RWPE2 (cell line): ENCODE results near the gene PLG.
A peak's percentile ranks its signal among the peaks of the same experiment; 100 is the strongest.

ENCODE experiments used
- ATAC-seq: fragments of 200-7000 bp; cut with Tn5 transposase; 3 replicates; pipeline ENCODE4 v1.9.1; 2021; ENCODE audit warnings: low read depth
- DNase-seq: peaks from one replicate; pipeline ENCODE4 v3.0.0-alpha.2; 2020; ENCODE audit warnings: low spot score
- H3K27ac ChIP-seq: fragments of 450-650 bp; 2 replicates; pipeline ENCODE4 v1.5.1; 2017; ENCODE audit warnings: mild to moderate bottlenecking; ENCODE audit not compliant: poor library complexity, severe bottlenecking
- H3K27me3 ChIP-seq: fragments of 250-450 bp; sonication (Bioruptor Pico); 2 replicates; pipeline ENCODE4 v1.5.1; 2021; ENCODE audit warnings: mild to moderate bottlenecking, moderate library complexity; ENCODE audit not compliant: insufficient read depth, poor library complexity, severe bottlenecking
- H3K36me3 ChIP-seq: fragments of 250-450 bp; sonication (Bioruptor Pico); 2 replicates; pipeline ENCODE4 v1.5.1; 2020; ENCODE audit warnings: low read depth, mild to moderate bottlenecking, moderate library complexity
- H3K4me1 ChIP-seq: fragments of 250-450 bp; sonication (Bioruptor Pico); 2 replicates; pipeline ENCODE4 v1.5.1; 2021; ENCODE audit warnings: mild to moderate bottlenecking, moderate library complexity; ENCODE audit not compliant: insufficient read depth, poor library complexity, severe bottlenecking
- H3K4me3 ChIP-seq: fragments of 250-450 bp; sonication (Bioruptor Pico); 2 replicates; pipeline ENCODE4 v1.5.1; 2021; ENCODE audit warnings: mild to moderate bottlenecking, moderate library complexity; ENCODE audit not compliant: severe bottlenecking
- H3K9me3 ChIP-seq: fragments of 250-450 bp; sonication (Bioruptor Pico); 2 replicates; pipeline ENCODE4 v1.5.1; 2021; ENCODE audit warnings: mild to moderate bottlenecking, moderate library complexity; ENCODE audit not compliant: severe bottlenecking
- TF ChIP-seq, protein P1 (sequence below): fragments of 450-650 bp; IDR thresholded peaks from one replicate; pipeline ENCODE4 v1.5.1; 2017; ENCODE audit warnings: mild to moderate bottlenecking, moderate library complexity; ENCODE audit not compliant: poor library complexity, severe bottlenecking

PLG gene

DNA sequence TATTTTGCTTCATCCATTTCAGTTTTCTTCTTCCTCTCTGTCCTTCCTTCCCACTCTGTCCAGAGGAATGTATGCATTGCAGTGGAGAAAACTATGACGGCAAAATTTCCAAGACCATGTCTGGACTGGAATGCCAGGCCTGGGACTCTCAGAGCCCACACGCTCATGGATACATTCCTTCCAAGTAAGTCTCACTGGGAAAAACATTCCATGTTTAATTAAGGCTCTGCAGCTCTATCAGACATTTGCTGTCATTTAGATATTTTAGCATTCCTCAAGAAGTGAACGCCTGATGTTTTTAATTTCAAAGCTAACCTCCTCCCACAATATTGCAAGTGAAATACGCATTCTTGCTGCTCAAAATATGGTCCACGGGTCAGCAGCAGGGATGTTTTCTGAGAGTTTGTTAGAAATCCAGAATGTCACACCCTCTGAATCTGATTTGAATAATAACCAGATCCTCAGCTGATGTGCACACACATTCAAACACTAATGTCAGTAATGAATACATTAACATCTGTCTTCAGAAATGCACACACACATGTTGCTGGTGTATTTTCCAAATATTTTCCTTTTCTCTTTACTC is 12.8 kb downstream of the PLG start:
- Histone ChIP-seq H3K4me3 (no peak overlapping the region), H3K9me3 (no peaks in the 10 kb centered on the region), H3K36me3 (no peaks in the 10 kb centered on the region), H3K4me1 (no peaks in the 10 kb centered on the region), H3K27me3 (no peaks in the 10 kb centered on the region), H3K27ac (no peak overlapping the region)
- no peak for ATAC-seq
- no peak for DNase-seq
- TF ChIP-seq, protein P1, sequence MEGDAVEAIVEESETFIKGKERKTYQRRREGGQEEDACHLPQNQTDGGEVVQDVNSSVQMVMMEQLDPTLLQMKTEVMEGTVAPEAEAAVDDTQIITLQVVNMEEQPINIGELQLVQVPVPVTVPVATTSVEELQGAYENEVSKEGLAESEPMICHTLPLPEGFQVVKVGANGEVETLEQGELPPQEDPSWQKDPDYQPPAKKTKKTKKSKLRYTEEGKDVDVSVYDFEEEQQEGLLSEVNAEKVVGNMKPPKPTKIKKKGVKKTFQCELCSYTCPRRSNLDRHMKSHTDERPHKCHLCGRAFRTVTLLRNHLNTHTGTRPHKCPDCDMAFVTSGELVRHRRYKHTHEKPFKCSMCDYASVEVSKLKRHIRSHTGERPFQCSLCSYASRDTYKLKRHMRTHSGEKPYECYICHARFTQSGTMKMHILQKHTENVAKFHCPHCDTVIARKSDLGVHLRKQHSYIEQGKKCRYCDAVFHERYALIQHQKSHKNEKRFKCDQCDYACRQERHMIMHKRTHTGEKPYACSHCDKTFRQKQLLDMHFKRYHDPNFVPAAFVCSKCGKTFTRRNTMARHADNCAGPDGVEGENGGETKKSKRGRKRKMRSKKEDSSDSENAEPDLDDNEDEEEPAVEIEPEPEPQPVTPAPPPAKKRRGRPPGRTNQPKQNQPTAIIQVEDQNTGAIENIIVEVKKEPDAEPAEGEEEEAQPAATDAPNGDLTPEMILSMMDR, result no peak

DNA sequence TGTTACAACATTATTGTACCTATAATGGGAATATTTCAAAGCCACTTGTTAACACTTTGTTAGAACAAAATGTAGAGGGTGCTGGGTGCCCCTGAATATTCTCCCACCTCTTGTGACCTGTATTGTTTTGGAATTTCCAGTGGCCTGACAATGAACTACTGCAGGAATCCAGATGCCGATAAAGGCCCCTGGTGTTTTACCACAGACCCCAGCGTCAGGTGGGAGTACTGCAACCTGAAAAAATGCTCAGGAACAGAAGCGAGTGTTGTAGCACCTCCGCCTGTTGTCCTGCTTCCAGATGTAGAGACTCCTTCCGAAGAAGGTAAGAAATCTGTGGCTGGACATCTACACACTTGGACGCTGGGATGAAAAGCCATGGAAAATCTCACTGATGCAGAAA is 28.9 kb downstream of the PLG start:
- DNase-seq, result no peak
- Histone ChIP-seq H3K9me3 (no peaks in the 10 kb centered on the region), H3K27me3 (no peaks in the 10 kb centered on the region), H3K4me1 (no peaks in the 10 kb centered on the region), H3K36me3 (no peaks in the 10 kb centered on the region), H3K4me3 (no peak overlapping the region), H3K27ac (no peak overlapping the region)
- TF ChIP-seq, protein P1, result peak; percentile 8
- no peak for ATAC-seq

DNA sequence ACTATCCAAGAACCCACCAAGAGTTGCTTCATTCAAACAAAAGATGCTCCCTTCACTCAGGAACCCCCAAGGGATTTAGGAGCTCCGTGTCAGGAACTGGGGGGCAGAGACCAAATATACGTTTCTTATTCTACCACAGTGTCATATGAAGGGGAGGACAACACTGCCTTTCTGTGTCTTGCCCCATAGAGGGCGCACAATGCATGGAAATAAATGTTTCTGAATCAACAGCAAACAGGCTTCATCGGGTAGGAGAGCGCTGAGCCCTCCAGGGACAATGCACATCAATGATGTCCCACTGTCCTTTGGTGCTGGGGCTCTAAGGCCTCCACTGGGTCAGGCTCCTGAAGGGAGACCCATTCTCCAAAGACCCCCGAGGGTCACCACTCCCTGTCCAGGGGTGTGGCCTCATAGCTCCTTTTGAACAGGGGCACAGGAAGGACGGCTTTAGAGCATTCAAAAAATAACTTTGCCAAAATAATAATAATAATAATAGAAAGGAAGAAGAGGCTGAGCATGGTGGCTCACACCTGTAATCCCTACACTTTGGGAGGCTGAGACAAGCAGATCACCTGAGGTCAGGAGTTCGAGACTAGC is 31.1 kb downstream of the PLG start:
- H3K27me3 ChIP-seq, result no peaks in the 10 kb centered on the region
- peak; percentile 61 for ATAC-seq
- H3K27ac ChIP-seq, result no peak overlapping the region
- H3K9me3 ChIP-seq, result no peaks in the 10 kb centered on the region
- no peaks in the 10 kb centered on the region for H3K36me3 ChIP-seq
- H3K4me1 ChIP-seq, result peaks cover 4% of the 10 kb centered on the region
- H3K4me3 ChIP-seq, result no peak overlapping the region
- TF ChIP-seq, protein P1, result peak; percentile 74
- no peak for DNase-seq

DNA sequence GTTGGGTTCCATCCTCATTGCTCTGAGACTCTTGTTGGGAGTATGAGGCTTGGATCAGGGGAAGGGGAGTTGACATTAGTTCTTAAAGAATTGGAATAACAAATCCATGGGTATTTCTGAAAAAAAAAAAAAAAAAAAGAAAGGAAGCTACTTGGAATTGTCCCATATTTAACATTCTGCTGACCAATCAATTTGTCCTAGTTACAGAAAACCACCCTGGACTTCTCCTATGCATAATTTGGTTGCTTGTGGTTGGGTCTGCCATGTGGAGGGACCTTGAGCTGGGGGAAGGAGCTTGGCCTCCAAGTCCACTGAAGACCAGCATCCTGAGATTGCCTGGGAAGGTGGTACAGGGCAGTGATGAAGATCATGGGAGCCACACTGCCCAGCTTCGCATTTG is 32.6 kb downstream of the PLG start:
- no peaks in the 10 kb centered on the region for H3K27me3 ChIP-seq
- ATAC-seq, result no peak
- no peak for DNase-seq
- TF ChIP-seq, protein P1, result no peak
- peaks cover 5% of the 10 kb centered on the region for H3K4me1 ChIP-seq
- no peak overlapping the region for H3K27ac ChIP-seq
- H3K4me3 ChIP-seq, result no peak overlapping the region
- no peaks in the 10 kb centered on the region for H3K36me3 ChIP-seq
- no peaks in the 10 kb centered on the region for H3K9me3 ChIP-seq

DNA sequence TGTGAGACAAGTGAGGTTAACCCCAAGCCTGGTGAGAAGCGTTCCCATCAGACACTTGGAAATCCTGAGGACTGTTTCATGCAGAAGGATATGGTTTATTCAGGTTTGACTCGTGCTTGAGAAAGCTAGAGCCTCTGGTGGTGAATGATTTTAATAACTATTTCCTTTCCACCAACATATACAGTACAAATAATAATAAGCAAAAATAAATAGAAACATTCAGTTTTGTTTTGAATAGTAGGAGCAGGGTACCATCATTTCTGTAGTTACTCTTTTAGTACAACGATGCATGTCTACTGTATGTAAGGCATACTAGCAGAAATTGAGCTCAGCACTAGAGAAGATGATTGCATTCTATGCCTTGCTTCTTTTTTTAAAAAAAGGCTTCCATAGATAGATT is 33.5 kb downstream of the PLG start:
- no peaks in the 10 kb centered on the region for H3K36me3 ChIP-seq
- no peak for ATAC-seq

More for the DNA sequence above, 33.5 kb downstream of the PLG start:
- no peaks in the 10 kb centered on the region for H3K27me3 ChIP-seq
- TF ChIP-seq, protein P1, result no peak
- DNase-seq, result no peak
- no peak overlapping the region for H3K4me3 ChIP-seq
- no peak overlapping the region for H3K27ac ChIP-seq
- peaks cover 5% of the 10 kb centered on the region for H3K4me1 ChIP-seq
- H3K9me3 ChIP-seq, result no peaks in the 10 kb centered on the region
